Heart left ventricle (tissue), 16 donors: ENCODE data around the gene WWOX. TPM values are rescaled to one million over a fixed set of nuclear protein-coding genes. Genes with fewer than 3 reads are reported as not detected.

Source experiments
- ATAC-seq, 4 donors: fragments of 200-7000 bp; cut with Tn5 transposase; one replicate each; pipeline ENCODE4 v1.9.1; 2020 to 2022; ENCODE audit warnings: moderate library complexity in 4 of 4, mild to moderate bottlenecking in 3 of 4, moderate number of reproducible peaks in 1 of 4
- DNase-seq, 5 donors: peaks; one replicate each; pipeline ENCODE4 v3.0.0-alpha.2; 2020
- H3K27ac ChIP-seq, 12 donors: fragments of 200-600 bp; sonication (generic) in 4 of 12; one replicate each; pipeline versions ENCODE4 v1.5.0 to v1.8.0; 2016 to 2022; ENCODE audit warnings: mild to moderate bottlenecking in 2 of 12
- H3K27me3 ChIP-seq, 9 donors: fragments of 200-600 bp; sonication (generic) in 2 of 9; one replicate each; pipeline versions ENCODE4 v1.5.1 to v1.8.0; 2016 to 2022; ENCODE audit warnings: mild to moderate bottlenecking in 3 of 9
- H3K36me3 ChIP-seq, 9 donors: fragments of 200-600 bp; sonication (generic) in 2 of 9; one replicate each; pipeline versions ENCODE4 v1.5.0 to v1.8.0; 2018 to 2022; ENCODE audit warnings: mild to moderate bottlenecking in 2 of 9
- H3K4me1 ChIP-seq, 12 donors: fragments of 200-600 bp; sonication (generic) in 4 of 12; one replicate each; pipeline versions ENCODE4 v1.5.0 to v1.8.0; 2016 to 2022; ENCODE audit warnings: mild to moderate bottlenecking in 3 of 12
- H3K4me3 ChIP-seq, 12 donors: fragments of 200-600 bp; sonication (generic) in 4 of 12; one replicate each; pipeline versions ENCODE4 v1.5.0 to v1.8.0; 2017 to 2022; ENCODE audit warnings: mild to moderate bottlenecking in 9 of 12, moderate library complexity in 4 of 12
- H3K9me3 ChIP-seq, 12 donors: fragments of 200-600 bp; sonication (generic) in 4 of 12; one replicate each; pipeline versions ENCODE4 v1.5.0 to v1.8.0; 2016 to 2022; ENCODE audit warnings: mild to moderate bottlenecking in 1 of 12
- CTCF ChIP-seq, 12 donors: fragments of 200-600 bp; sonication (generic) in 4 of 12; IDR thresholded peaks; one replicate each; pipeline versions ENCODE4 v1.5.0 to v1.8.0; 2018 to 2022; ENCODE audit warnings: antibody characterized with exemption in 12 of 12, mild to moderate bottlenecking in 5 of 12
- POLR2A ChIP-seq, 2 donors: fragments of 450-650 bp; IDR thresholded peaks; one replicate each; pipeline ENCODE4 v1.6.1; 2017; ENCODE audit warnings: antibody characterized with exemption in 2 of 2, mild to moderate bottlenecking in 2 of 2, moderate library complexity in 2 of 2
- whole genome bisulfite sequencing, 4 donors: extraction: QIAGEN DNeasy Blood & Tissue Kit in 2 of 4; methylation state at CpG; one replicate each; pipeline versions ENCODE4 v1.1.5 to v1.1.7; 2013 to 2018; 5-methylcytosine and 5-hydroxymethylcytosine counted together
- intact Hi-C, 10 donors: fragments of 100-400 bp; cut with DNase I; formaldehyde crosslinking; loops; one replicate each; pipeline versions ENCODE4 v1.11.1 to v1.14.2; 2022
- polyA plus RNA-seq, 2 donors: library from polyadenylated mRNA; stranded (reverse); fragments of 200-250 nt; gene quantifications; one replicate each; pipeline ENCODE4 v1.2.3, GENCODE V29; 2013
- total RNA-seq, 9 donors: library from RNA; depleted of rRNA in 2 of 9; stranded (reverse); fragments of >200 nt in 2 of 9; fragmentation: NEBNext Ultra II Directional in 3 of 9; extraction: Animal tissue kit (Norgen Biotek cat#: 25700) in 3 of 9; gene quantifications; one replicate each; pipeline versions ENCODE4 v1.1.0 to v1.2.4, GENCODE V29; 2016 to 2023
- donor health status: ischemic (EF 13 %, LVEDD 7.1; RV severe dilation, severe dysfunction).
- donor health status: healthy with polysubstance abuse.
- donor health status: DM: no; HTN: yes; CAD: no.
- donor health status: DM: no; HTN: no; CAD: no.
- donor health status: ischemic (EF 25% LVEDD 6.9; RV normal size, moderate dysfunction).
- donor health status: ischemic (EF 25% LVEDD 5.7; RV mildly dilated, moderate dysfunction).
- donor health status: healthy.
- donor health status: DM: yes; HTN: yes; CAD: no.
- donor health status: ischemic (EF 35%, LVEDD 5.7; RV mildly dilated, moderate dysfunction).
- donor health status: nonischemic (EF 11% LVEDD 7.7; RV severe dilation, severe dysfunction).
- donor health status: DM: yes; HTN: yes; CAD: no.
- donor health status: PGD.
- donor health status: ischemic (EF 29% LVEDD 5.4; RV normal size, mild dysfunction).
- donor health status: nonischemic (EF 23%, LVEDD 6.1; RV moderate dilation, normal function).

The WWOX gene
- total and polyA plus RNA-seq, 11 donors: 4.3 to 18.3 (median 9.1) TPM

GRCh38 chr16:78639775-78640174 lies 540.3 kb downstream of the WWOX start:
- ATAC-seq: no peak
- no peak overlapping the region for H3K4me3 ChIP-seq
- DNase-seq: no peak
- no peaks in the 10 kb centered on the region for H3K36me3 ChIP-seq
- H3K27ac ChIP-seq: no peak overlapping the region
- TF ChIP-seq CTCF (IDR thresholded peaks at IDR 0.05) (no peak), POLR2A (IDR thresholded peaks at IDR 0.05) (no peak)
- WGBS, 4 donors: 92 to 94% (median 93%) methylated on average over 3 of the region's 3 CpGs
- intact Hi-C loops: loop anchor here in 1 of 10 donors (10.0 kb wide), 1 partner anchor 115 kb away; no protein-coding TSS in a partner anchor
- H3K27me3 ChIP-seq: no peaks in the 10 kb centered on the region
- H3K4me1 ChIP-seq: no peaks in the 10 kb centered on the region
- H3K9me3 ChIP-seq: no peaks in the 10 kb centered on the region

- Histone ChIP-seq H3K4me1 (peaks cover 0 to 4% (median 0%) of the 10 kb centered on the region in 12 donors), H3K27me3 (no peaks in the 10 kb centered on the region), H3K9me3 (no peaks in the 10 kb centered on the region), H3K27ac (no peak overlapping the region), H3K4me3 (no peak overlapping the region), H3K36me3 (no peaks in the 10 kb centered on the region)
- DNase-seq (no peak), ATAC-seq (no peak)
- TF ChIP-seq POLR2A (IDR thresholded peaks at IDR 0.05) (no peak), CTCF (IDR thresholded peaks at IDR 0.05) (no peak)
- intact Hi-C loops: loop anchor here in 1 of 10 donors (10.0 kb wide), 1 partner anchor 114 kb away; no protein-coding TSS in a partner anchor
- 83 to 87% (median 85%) methylated on average over 6 of the region's 6 CpGs for WGBS, 4 donors
Measured at GRCh38 chr16:78640886-78641285, 541.4 kb downstream of the WWOX start.

DNA sequence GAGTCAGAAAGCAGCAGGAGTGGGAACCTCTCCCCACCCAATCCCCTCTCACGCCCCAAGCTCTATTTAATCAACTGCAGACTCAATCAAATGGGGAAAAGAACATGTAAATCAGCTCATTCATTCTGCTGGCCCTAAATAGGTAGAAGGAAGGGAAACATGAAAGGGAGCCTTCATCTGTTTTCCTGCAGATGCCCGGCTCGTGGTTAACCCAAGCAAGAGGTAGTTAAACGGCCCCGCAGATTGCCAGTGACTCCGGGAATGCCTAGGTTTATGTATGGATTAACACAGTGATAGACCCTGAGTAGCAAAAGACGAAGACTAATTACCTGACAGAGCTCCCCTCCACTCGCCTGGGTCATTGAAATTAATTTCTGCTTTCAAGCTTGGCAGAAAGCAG lies 542.0 kb downstream of the WWOX start:
- WGBS, 4 donors: 79 to 91% (median 84%) methylated on average over 8 of the region's 8 CpGs
- ATAC-seq (no peak), DNase-seq (no peak)
- intact Hi-C loops: loop anchor here in 1 of 10 donors (10.0 kb wide), 1 partner anchor 113 kb away; no protein-coding TSS in a partner anchor
- Histone ChIP-seq H3K9me3 (no peaks in the 10 kb centered on the region), H3K27ac (no peak overlapping the region), H3K4me1 (peaks cover 0 to 4% (median 0%) of the 10 kb centered on the region in 12 donors), H3K27me3 (no peaks in the 10 kb centered on the region), H3K36me3 (no peaks in the 10 kb centered on the region), H3K4me3 (no peak overlapping the region)
- TF ChIP-seq CTCF (IDR thresholded peaks at IDR 0.05): no peak
- TF ChIP-seq POLR2A (IDR thresholded peaks at IDR 0.05): no peak

GRCh38 chr16:78642621-78643285 lies 543.3 kb downstream of the WWOX start:
- H3K9me3 ChIP-seq: no peaks in the 10 kb centered on the region
- peaks cover 0 to 14% (median 6%) of the 10 kb centered on the region in 12 donors for H3K4me1 ChIP-seq
- TF ChIP-seq CTCF (IDR thresholded peaks at IDR 0.05): no peak
- no peak for TF ChIP-seq POLR2A (IDR thresholded peaks at IDR 0.05)
- 91 to 93% (median 92%) methylated on average over 6 of the region's 6 CpGs for WGBS, 4 donors
- H3K36me3 ChIP-seq: no peaks in the 10 kb centered on the region
- ATAC-seq (no peak), DNase-seq (no peak)
- H3K27ac ChIP-seq: no peak overlapping the region
- no peak overlapping the region for H3K4me3 ChIP-seq
- no peaks in the 10 kb centered on the region for H3K27me3 ChIP-seq
- intact Hi-C loops: loop anchor here in 1 of 10 donors (10.0 kb wide), 1 partner anchor 112 kb away; no protein-coding TSS in a partner anchor
